ENCODE data around the gene TRIM63.
"Not testable (repeated sequence)": the region's sequence is repeated elsewhere in the genome, so short reads cannot be mapped to it uniquely, and the experiment has no call there.

TRIM63 gene

DNA sequence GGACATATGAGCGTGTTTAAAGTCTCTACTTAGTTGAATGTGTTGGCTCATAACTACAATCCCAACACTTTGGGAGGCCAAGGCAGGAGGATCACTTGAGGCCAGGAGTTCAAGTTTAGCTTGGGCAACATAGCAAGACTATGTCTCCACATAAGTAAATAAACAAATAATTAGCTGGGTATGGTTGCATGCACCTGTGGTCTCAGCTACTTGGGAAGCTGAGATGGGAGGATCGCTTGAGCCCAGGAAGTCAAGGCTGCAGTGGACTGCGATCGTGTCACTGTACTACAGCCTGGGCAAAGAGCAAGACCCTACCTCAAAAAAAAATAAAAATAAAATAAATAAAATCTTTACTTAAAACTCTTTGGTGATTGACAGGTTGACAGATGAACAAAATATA, 31.2 kb upstream of the TRIM63 start:
- no peak overlapping the region for H3K4me3 ChIP-seq (replicated peaks; ENCODE audit: low read depth, low read length)
- H3K27me3 ChIP-seq (replicated peaks; ENCODE audit: control insufficient read depth, insufficient read depth, low read length): no peaks in the 10 kb centered on the region; the same call in 1 of the 2 replicates

DNA sequence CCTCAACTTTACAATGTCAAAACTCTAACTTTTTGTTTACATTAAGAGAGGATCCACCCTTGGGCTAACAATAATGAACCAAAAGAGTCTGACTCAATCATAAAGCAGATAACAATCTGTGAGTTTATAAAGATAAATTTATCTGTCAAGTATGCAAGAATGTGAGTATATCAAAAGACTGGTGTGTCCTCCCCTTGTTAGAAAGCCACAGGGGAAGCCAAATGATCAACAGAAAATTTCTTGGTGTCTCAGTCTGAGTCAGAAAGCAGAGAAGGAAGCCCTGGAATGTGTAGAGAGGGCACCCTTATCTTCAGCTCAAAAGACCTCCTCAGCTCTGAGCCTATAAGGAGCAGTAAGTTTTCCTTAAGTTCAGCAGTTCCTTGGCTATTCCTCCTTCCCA, 30.3 kb upstream of the TRIM63 start:
- DNase-seq (ENCODE audit: extremely low read depth, insufficient read length): no peak
- Histone ChIP-seq H3K27me3 (replicated peaks; ENCODE audit: control insufficient read depth, insufficient read depth, low read length) (no peaks in the 10 kb centered on the region; the same call in 1 of the 2 replicates), H3K4me3 (replicated peaks; ENCODE audit: low read depth, low read length) (no peak overlapping the region), H3K36me3 (ENCODE audit: control insufficient read depth, insufficient read depth, low read length) (no peaks in the 10 kb centered on the region)
- TF ChIP-seq, protein P1, sequence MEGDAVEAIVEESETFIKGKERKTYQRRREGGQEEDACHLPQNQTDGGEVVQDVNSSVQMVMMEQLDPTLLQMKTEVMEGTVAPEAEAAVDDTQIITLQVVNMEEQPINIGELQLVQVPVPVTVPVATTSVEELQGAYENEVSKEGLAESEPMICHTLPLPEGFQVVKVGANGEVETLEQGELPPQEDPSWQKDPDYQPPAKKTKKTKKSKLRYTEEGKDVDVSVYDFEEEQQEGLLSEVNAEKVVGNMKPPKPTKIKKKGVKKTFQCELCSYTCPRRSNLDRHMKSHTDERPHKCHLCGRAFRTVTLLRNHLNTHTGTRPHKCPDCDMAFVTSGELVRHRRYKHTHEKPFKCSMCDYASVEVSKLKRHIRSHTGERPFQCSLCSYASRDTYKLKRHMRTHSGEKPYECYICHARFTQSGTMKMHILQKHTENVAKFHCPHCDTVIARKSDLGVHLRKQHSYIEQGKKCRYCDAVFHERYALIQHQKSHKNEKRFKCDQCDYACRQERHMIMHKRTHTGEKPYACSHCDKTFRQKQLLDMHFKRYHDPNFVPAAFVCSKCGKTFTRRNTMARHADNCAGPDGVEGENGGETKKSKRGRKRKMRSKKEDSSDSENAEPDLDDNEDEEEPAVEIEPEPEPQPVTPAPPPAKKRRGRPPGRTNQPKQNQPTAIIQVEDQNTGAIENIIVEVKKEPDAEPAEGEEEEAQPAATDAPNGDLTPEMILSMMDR (IDR thresholded peaks at IDR 0.05; ENCODE audit: insufficient read depth, low read length, poor library complexity, severe bottlenecking): no peak

More for the DNA sequence above, 31.2 kb upstream of the TRIM63 start:
- no peaks in the 10 kb centered on the region for H3K36me3 ChIP-seq (ENCODE audit: control insufficient read depth, insufficient read depth, low read length)
- DNase-seq (ENCODE audit: extremely low read depth, insufficient read length): no peak
- TF ChIP-seq, protein P1 (IDR thresholded peaks at IDR 0.05; ENCODE audit: insufficient read depth, low read length, poor library complexity, severe bottlenecking): no peak

DNA sequence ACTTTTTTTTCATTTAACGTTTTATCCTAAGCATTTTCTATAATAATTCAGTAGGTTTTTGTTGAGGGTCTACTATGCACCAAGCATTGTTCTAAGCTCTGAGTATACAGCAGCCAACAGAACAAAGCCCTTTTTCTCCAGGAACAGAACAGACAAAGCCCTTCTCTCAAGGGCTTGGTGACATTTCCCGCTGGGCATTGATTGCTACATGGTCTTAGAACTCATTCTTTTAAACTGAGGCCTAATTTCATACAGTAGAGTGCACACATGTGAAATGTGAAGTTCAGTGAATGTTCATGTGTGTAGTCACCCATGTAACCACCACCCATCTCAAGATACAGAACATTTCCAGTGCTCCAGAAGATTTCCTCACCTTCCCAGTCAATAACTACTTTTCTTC, 29.0 kb upstream of the TRIM63 start:
- H3K27me3 ChIP-seq (replicated peaks; ENCODE audit: control insufficient read depth, insufficient read depth, low read length): no peaks in the 10 kb centered on the region; the same call in 1 of the 2 replicates
- no peak overlapping the region for H3K4me3 ChIP-seq (replicated peaks; ENCODE audit: low read depth, low read length)
- TF ChIP-seq, protein P1 (IDR thresholded peaks at IDR 0.05; ENCODE audit: insufficient read depth, low read length, poor library complexity, severe bottlenecking): no peak
- no peak for DNase-seq (ENCODE audit: extremely low read depth, insufficient read length)
- no peaks in the 10 kb centered on the region for H3K36me3 ChIP-seq (ENCODE audit: control insufficient read depth, insufficient read depth, low read length)

DNA sequence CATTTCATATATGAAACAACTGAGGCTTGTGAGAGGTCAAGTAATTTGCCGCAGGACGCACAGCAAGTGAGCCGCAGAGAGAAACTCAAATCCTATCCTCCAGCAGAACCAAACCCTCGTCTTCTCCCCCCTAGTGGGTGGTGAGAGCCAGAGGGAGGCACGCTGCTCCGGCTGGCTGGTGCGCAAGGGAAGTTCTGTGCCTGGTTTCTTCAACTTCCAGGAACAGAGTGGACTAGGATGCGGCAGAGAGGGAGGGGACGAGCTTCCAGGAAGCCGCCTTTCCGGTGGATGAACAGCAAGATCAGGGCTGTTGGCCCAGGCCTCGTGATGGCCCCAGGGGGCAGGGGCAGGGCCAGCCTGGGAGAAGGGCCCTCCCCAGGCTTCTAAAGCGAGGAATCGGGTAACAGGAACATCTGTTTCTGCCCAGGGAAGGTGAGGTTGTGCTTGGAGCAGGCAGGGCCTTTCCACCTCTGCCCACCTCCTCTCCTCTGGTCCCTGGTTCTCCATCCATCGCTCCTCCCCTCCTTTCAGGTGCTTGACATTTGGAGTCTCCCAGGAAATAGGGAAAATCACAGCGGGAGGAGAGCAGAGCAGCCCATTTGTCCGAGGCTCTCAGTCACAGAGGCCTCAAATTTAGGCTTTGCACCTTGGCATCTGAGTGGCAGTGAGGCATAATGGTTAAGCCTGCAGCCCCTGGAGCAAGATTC, 27.4 kb upstream of the TRIM63 start:
- no peak for DNase-seq (ENCODE audit: extremely low read depth, insufficient read length)
- Histone ChIP-seq H3K36me3 (ENCODE audit: control insufficient read depth, insufficient read depth, low read length) (no peaks in the 10 kb centered on the region), H3K4me3 (replicated peaks; ENCODE audit: low read depth, low read length) (no peak overlapping the region), H3K27me3 (replicated peaks; ENCODE audit: control insufficient read depth, insufficient read depth, low read length) (no peaks in the 10 kb centered on the region; the same call in 1 of the 2 replicates)
- TF ChIP-seq, protein P1 (IDR thresholded peaks at IDR 0.05; ENCODE audit: insufficient read depth, low read length, poor library complexity, severe bottlenecking): no peak

DNA sequence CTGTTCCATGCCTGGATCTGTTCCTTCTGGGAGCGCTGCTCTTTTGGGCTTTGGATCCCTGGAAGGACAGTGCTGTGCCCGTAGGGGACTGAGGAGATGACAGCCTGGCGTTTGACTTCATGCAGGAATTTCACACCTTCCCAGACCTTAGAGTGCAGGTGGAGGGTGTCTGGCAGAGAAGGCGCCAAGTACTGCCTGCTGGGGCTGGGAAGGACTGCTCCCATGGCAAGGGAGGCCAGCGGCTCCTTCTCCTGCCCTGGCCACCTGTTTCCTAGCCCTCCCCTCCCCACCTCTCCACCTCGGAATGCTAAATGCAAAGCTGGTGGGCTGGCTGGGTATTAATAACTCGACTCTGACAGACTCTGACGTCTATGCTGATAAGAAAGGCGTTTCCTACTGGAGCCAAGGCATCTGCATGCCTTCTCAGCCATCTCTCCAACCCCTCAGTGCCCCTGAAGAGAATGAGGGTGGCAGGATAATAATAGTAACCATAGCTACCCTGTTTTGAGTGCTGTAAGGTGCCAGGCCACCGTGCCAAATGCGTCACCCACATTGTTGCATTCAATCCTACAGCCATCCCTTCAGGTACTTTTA, 26.7 kb upstream of the TRIM63 start:
- no peak for DNase-seq (ENCODE audit: extremely low read depth, insufficient read length)
- no peak overlapping the region for H3K4me3 ChIP-seq (replicated peaks; ENCODE audit: low read depth, low read length)
- TF ChIP-seq, protein P1 (IDR thresholded peaks at IDR 0.05; ENCODE audit: insufficient read depth, low read length, poor library complexity, severe bottlenecking): no peak
- H3K36me3 ChIP-seq (ENCODE audit: control insufficient read depth, insufficient read depth, low read length): no peaks in the 10 kb centered on the region
- H3K27me3 ChIP-seq (replicated peaks; ENCODE audit: control insufficient read depth, insufficient read depth, low read length): no peaks in the 10 kb centered on the region; the same call in 1 of the 2 replicates

DNA sequence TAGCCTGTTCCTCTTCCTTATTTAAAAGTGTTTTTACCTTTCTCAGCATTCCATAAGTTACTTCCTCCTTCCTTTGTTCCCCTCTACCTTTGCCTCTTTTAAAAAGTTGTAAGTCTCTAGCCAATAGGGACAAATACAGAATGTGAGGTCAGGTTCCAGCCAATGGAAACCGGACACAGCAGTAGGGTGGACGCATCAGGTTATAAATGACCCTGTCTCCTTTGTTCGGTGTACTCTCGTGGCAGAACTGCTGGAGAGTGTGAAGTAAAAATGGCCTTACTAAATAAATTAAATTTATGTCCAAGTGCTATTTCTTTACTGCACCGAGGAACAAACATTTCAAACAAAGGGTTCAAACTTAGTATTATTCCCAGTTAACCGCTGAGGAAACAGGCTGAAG, 26.1 kb upstream of the TRIM63 start:
- DNase-seq (ENCODE audit: extremely low read depth, insufficient read length); H3K4me3 ChIP-seq (replicated peaks; ENCODE audit: low read depth, low read length); H3K27me3 ChIP-seq (replicated peaks; ENCODE audit: control insufficient read depth, insufficient read depth, low read length); H3K36me3 ChIP-seq (ENCODE audit: control insufficient read depth, insufficient read depth, low read length): not testable (repeated sequence)

All from GM06990 (cell line).